DND-41 (cell line): ENCODE measurements around the gene VAV2.

Experiments
- ATAC-seq: fragments of 200-7000 bp; cut with Tn5 transposase; 3 replicates; pipeline ENCODE4 v1.9.1; 2021; ENCODE audit warnings: low read depth; ENCODE audit not compliant: insufficient read depth
- DNase-seq: peaks from one replicate; pipeline ENCODE4 v3.0.0-alpha.2; 2020
- H2AFZ ChIP-seq: 2 replicates; pipeline ENCODE4 v1.6.0; 2012; ENCODE audit warnings: low read depth, low read length
- H3K27ac ChIP-seq: 2 replicates; pipeline ENCODE4 v1.5.1; 2012; ENCODE audit warnings: low read length, inconsistent platforms
- H3K27me3 ChIP-seq: fragments of 200-600 bp; sonication (generic); 2 replicates; pipeline ENCODE4 v1.6.0; 2012; ENCODE audit warnings: low read length, mild to moderate bottlenecking, inconsistent platforms; ENCODE audit not compliant: insufficient read depth, poor library complexity
- H3K36me3 ChIP-seq: 2 replicates; pipeline ENCODE4 v1.5.1; 2012; ENCODE audit warnings: low read length, inconsistent platforms; ENCODE audit not compliant: insufficient read depth
- H3K4me1 ChIP-seq: 2 replicates; pipeline ENCODE4 v1.5.1; 2012; ENCODE audit warnings: mild to moderate bottlenecking, low read length; ENCODE audit not compliant: insufficient read depth
- H3K4me2 ChIP-seq: 2 replicates; pipeline ENCODE4 v1.6.0; 2012; ENCODE audit warnings: mild to moderate bottlenecking, moderate library complexity, low read length, inconsistent platforms; ENCODE audit not compliant: insufficient read depth
- H3K4me3 ChIP-seq, 2 experiments: fragments of 200-600 bp in 1 of 2; shearing (Covaris generic) in 1 of 2; 2 replicates each; pipeline ENCODE4 v1.5.1; 2012 to 2016; ENCODE audit warnings: inconsistent platforms in 2 of 2, low read length in 2 of 2, mild to moderate bottlenecking in 2 of 2, low read depth in 1 of 2, moderate library complexity in 1 of 2
- H3K79me2 ChIP-seq: 2 replicates; pipeline ENCODE4 v1.6.0; 2012; ENCODE audit warnings: low read length, inconsistent platforms; ENCODE audit not compliant: insufficient read depth
- H3K9ac ChIP-seq: 2 replicates; pipeline ENCODE4 v1.6.0; 2012; ENCODE audit warnings: low read depth, mild to moderate bottlenecking, inconsistent platforms, low read length, moderate library complexity
- H3K9me3 ChIP-seq: 2 replicates; pipeline ENCODE4 v1.5.1; 2012; ENCODE audit warnings: low read length, moderate library complexity, mild to moderate bottlenecking, inconsistent platforms; ENCODE audit not compliant: insufficient read depth, severe bottlenecking
- H4K20me1 ChIP-seq: 2 replicates; pipeline ENCODE4 v1.6.0; 2012; ENCODE audit warnings: low read length; ENCODE audit not compliant: insufficient read depth
- CTCF ChIP-seq: IDR thresholded peaks from 2 replicates; pipeline ENCODE4 v1.5.1; 2012; ENCODE audit warnings: borderline replicate concordance, low read length, moderate library complexity, mild to moderate bottlenecking; ENCODE audit not compliant: poor library complexity, severe bottlenecking; ENCODE audit errors: extremely low read depth
- EZH2 ChIP-seq: IDR thresholded peaks from 3 replicates; pipeline ENCODE4 v1.6.1; 2012; ENCODE audit warnings: borderline replicate concordance, low read depth, mild to moderate bottlenecking, moderate library complexity, low read length, inconsistent platforms; ENCODE audit not compliant: severe bottlenecking

VAV2 gene

GRCh38 chr9:133893191-133893994, 98.7 kb downstream of the VAV2 start:
- Histone ChIP-seq H3K27ac (no peak overlapping the region), H3K9me3 (no peaks in the 10 kb centered on the region), H3K9ac (no peak overlapping the region), H3K4me2 (no peak overlapping the region), H3K4me3 (no peak overlapping the region), H2AFZ (no peak overlapping the region), H3K36me3 (no peaks in the 10 kb centered on the region), H4K20me1 (no peaks in the 10 kb centered on the region), H3K4me1 (no peaks in the 10 kb centered on the region), H3K27me3 (no peaks in the 10 kb centered on the region), H3K79me2 (no peaks in the 10 kb centered on the region)
- no peak for ATAC-seq
- DNase-seq = no peak
- TF ChIP-seq EZH2 (no peak), CTCF (no peak)

- ATAC-seq = no peak
- no peaks in the 10 kb centered on the region for H3K36me3 ChIP-seq
- H3K9ac ChIP-seq = no peak overlapping the region
- H3K27ac ChIP-seq = no peak overlapping the region
- H3K4me1 ChIP-seq = no peaks in the 10 kb centered on the region
- no peak for TF ChIP-seq EZH2
- no peak for TF ChIP-seq CTCF
- no peaks in the 10 kb centered on the region for H3K27me3 ChIP-seq
- H3K79me2 ChIP-seq = no peaks in the 10 kb centered on the region
- no peak overlapping the region for H3K4me3 ChIP-seq
- H4K20me1 ChIP-seq = no peaks in the 10 kb centered on the region
- no peak overlapping the region for H3K4me2 ChIP-seq
- H3K9me3 ChIP-seq = no peaks in the 10 kb centered on the region
- DNase-seq = no peak
- no peak overlapping the region for H2AFZ ChIP-seq
Observed at GRCh38 chr9:133892193-133892920, 99.8 kb downstream of the VAV2 start.

- H3K4me2 ChIP-seq = no peak overlapping the region
- H3K36me3 ChIP-seq = no peaks in the 10 kb centered on the region
- H3K27me3 ChIP-seq = no peaks in the 10 kb centered on the region
- TF ChIP-seq CTCF (no peak), EZH2 (no peak)
- DNase-seq = no peak
- no peaks in the 10 kb centered on the region for H4K20me1 ChIP-seq
- H3K9ac ChIP-seq = no peak overlapping the region
- no peaks in the 10 kb centered on the region for H3K9me3 ChIP-seq
- H3K4me1 ChIP-seq = no peaks in the 10 kb centered on the region
- H2AFZ ChIP-seq = no peak overlapping the region
- no peak for ATAC-seq
- H3K79me2 ChIP-seq = no peaks in the 10 kb centered on the region
- H3K27ac ChIP-seq = no peak overlapping the region
- H3K4me3 ChIP-seq = no peak overlapping the region
Observed at GRCh38 chr9:133891741-133892140, 100.4 kb downstream of the VAV2 start.
